ENCODE results near the gene RHEB.
A peak's percentile ranks its signal among the peaks of the same experiment; 100 is the strongest.

DNA sequence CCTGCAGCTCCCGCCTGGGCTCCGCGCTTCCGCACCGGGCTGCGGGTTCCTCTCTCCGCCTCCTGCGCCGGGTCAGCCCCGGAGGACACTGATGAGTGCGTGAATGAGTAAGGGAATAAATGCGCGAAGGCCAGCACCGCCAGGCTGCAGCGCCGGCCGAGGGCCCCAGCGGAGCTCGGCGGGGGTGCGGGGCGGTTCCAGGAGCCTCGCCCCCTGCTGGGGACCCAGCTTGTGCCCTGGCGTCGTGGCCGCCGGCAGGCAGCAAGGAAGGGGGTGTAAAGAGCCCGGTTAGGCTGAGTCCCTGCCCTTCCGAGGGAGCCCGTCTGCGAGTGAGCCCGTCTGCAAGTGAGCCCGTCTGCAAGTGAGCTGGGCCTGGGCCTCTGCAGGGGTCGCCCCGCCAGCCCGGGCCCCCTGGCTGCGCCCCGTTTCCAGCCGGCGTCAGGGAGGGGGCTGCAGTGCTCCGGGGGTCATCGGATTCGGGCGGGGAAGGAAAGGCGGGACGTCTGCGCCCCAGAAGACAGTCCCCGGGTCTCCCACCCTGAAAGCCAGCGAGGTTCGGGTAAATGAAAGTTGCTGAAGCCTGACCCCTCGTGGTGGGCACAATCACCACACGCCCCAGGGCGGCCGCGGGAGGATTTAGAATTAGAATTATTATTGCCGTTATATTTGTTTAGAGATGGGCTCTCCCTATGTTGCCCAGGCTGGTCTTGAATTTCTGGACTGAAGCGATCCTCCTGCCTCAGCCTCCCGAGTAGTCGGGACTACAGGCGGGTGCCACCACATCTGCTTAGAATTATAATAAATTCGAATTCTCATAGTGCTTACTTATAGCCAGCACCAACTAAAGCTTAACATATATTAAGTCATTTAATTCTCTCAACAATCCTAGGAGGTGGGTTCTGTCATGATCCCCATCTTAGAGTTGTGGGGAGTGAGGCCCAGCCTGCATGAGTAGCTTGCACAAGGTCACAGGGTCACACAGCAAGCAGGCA lies 71.1 kb downstream of the RHEB start:
- no peak for TF ChIP-seq POLR2AphosphoS5 (IDR thresholded peaks at IDR 0.05; ENCODE audit: low read depth)
- TF ChIP-seq, protein P1, sequence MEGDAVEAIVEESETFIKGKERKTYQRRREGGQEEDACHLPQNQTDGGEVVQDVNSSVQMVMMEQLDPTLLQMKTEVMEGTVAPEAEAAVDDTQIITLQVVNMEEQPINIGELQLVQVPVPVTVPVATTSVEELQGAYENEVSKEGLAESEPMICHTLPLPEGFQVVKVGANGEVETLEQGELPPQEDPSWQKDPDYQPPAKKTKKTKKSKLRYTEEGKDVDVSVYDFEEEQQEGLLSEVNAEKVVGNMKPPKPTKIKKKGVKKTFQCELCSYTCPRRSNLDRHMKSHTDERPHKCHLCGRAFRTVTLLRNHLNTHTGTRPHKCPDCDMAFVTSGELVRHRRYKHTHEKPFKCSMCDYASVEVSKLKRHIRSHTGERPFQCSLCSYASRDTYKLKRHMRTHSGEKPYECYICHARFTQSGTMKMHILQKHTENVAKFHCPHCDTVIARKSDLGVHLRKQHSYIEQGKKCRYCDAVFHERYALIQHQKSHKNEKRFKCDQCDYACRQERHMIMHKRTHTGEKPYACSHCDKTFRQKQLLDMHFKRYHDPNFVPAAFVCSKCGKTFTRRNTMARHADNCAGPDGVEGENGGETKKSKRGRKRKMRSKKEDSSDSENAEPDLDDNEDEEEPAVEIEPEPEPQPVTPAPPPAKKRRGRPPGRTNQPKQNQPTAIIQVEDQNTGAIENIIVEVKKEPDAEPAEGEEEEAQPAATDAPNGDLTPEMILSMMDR (IDR thresholded peaks at IDR 0.05; ENCODE audit: insufficient read depth, low read length), result peak; percentile 59
- TF ChIP-seq GABPA (IDR thresholded peaks at IDR 0.05; ENCODE audit: low read depth), result no peak
- TF ChIP-seq, protein P2, sequence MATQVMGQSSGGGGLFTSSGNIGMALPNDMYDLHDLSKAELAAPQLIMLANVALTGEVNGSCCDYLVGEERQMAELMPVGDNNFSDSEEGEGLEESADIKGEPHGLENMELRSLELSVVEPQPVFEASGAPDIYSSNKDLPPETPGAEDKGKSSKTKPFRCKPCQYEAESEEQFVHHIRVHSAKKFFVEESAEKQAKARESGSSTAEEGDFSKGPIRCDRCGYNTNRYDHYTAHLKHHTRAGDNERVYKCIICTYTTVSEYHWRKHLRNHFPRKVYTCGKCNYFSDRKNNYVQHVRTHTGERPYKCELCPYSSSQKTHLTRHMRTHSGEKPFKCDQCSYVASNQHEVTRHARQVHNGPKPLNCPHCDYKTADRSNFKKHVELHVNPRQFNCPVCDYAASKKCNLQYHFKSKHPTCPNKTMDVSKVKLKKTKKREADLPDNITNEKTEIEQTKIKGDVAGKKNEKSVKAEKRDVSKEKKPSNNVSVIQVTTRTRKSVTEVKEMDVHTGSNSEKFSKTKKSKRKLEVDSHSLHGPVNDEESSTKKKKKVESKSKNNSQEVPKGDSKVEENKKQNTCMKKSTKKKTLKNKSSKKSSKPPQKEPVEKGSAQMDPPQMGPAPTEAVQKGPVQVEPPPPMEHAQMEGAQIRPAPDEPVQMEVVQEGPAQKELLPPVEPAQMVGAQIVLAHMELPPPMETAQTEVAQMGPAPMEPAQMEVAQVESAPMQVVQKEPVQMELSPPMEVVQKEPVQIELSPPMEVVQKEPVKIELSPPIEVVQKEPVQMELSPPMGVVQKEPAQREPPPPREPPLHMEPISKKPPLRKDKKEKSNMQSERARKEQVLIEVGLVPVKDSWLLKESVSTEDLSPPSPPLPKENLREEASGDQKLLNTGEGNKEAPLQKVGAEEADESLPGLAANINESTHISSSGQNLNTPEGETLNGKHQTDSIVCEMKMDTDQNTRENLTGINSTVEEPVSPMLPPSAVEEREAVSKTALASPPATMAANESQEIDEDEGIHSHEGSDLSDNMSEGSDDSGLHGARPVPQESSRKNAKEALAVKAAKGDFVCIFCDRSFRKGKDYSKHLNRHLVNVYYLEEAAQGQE (IDR thresholded peaks at IDR 0.05; ENCODE audit: insufficient replicate concordance, low read depth), result no peak

All from HL-60 (cell line).